GM23338 (cell line): ENCODE results near the gene GKN2. TPM values are rescaled to one million over a fixed set of nuclear protein-coding genes. Genes with fewer than 3 reads are reported as not detected.

ENCODE experiments used
- ATAC-seq: fragments of 200-7000 bp; cut with Tn5 transposase; 3 replicates; pipeline ENCODE4 v1.9.1; 2020
- DNase-seq: peaks from one replicate; pipeline ENCODE4 v3.0.0-alpha.2; 2015; ENCODE audit warnings: low spot score
- H2AFZ ChIP-seq: fragments of 200-600 bp; sonication (generic); 2 replicates; pipeline ENCODE4 v1.8.0; 2016; ENCODE audit warnings: antibody characterized with exemption, mild to moderate bottlenecking, moderate library complexity
- H3F3A ChIP-seq: fragments of 200-600 bp; sonication (generic); replicated peaks from 2 replicates; pipeline ENCODE4 v1.8.0; 2017; ENCODE audit warnings: antibody characterized with exemption, mixed run types, low read depth
- H3K27ac ChIP-seq: fragments of 200-600 bp; sonication (generic); 2 replicates; pipeline ENCODE4 v1.6.1; 2016; ENCODE audit warnings: low read depth
- H3K27me3 ChIP-seq: fragments of 200-600 bp; sonication (generic); 2 replicates; pipeline ENCODE4 v1.8.0; 2016; ENCODE audit warnings: mild to moderate bottlenecking, mixed run types, moderate library complexity; ENCODE audit not compliant: insufficient read depth
- H3K36me3 ChIP-seq: fragments of 200-600 bp; sonication (generic); 2 replicates; pipeline ENCODE4 v1.8.0; 2016; ENCODE audit warnings: mild to moderate bottlenecking; ENCODE audit not compliant: insufficient read depth
- H3K4me1 ChIP-seq: fragments of 200-600 bp; sonication (generic); 2 replicates; pipeline ENCODE4 v1.8.0; 2016; ENCODE audit warnings: mild to moderate bottlenecking, moderate library complexity; ENCODE audit not compliant: insufficient read depth
- H3K4me2 ChIP-seq: fragments of 200-600 bp; sonication (generic); 2 replicates; pipeline ENCODE4 v1.7.1; 2017; ENCODE audit warnings: mixed run types
- H3K4me3 ChIP-seq: fragments of 200-600 bp; sonication (generic); 2 replicates; pipeline ENCODE4 v1.6.1; 2016; ENCODE audit warnings: mixed run types
- H3K79me2 ChIP-seq: fragments of 200-600 bp; sonication (generic); replicated peaks from 2 replicates; pipeline ENCODE4 v1.8.0; 2017; ENCODE audit warnings: mild to moderate bottlenecking; ENCODE audit not compliant: insufficient read depth
- H3K9me2 ChIP-seq: fragments of 200-600 bp; sonication (generic); 2 replicates; pipeline ENCODE4 v1.8.0; 2017; ENCODE audit not compliant: insufficient read depth
- H4K20me1 ChIP-seq: fragments of 200-600 bp; sonication (generic); replicated peaks from 2 replicates; pipeline ENCODE4 v1.8.0; 2017; ENCODE audit warnings: mild to moderate bottlenecking; ENCODE audit not compliant: insufficient read depth
- H3K27ac Mint-ChIP-seq: 2 replicates; pipeline ENCODE4 v1.8.0; 2020; ENCODE audit warnings: inconsistent platforms, mild to moderate bottlenecking, moderate library complexity, mixed read lengths
- H3K27me3 Mint-ChIP-seq: 3 replicates; pipeline ENCODE4 v1.8.0; 2022; ENCODE audit warnings: low read depth, mild to moderate bottlenecking, moderate library complexity, mixed read lengths, inconsistent platforms; ENCODE audit not compliant: insufficient read depth, poor library complexity
- H3K36me3 Mint-ChIP-seq: 3 replicates; pipeline ENCODE4 v1.8.0; 2021; ENCODE audit warnings: low read depth, mild to moderate bottlenecking, inconsistent platforms, moderate library complexity, mixed read lengths
- H3K4me1 Mint-ChIP-seq: 3 replicates; pipeline ENCODE4 v1.8.0; 2020; ENCODE audit warnings: mild to moderate bottlenecking, inconsistent platforms, mixed read lengths
- H3K4me3 Mint-ChIP-seq: 3 replicates; pipeline ENCODE4 v1.8.0; 2021; ENCODE audit warnings: moderate library complexity, mild to moderate bottlenecking, inconsistent platforms, mixed read lengths
- H3K9me3 Mint-ChIP-seq: 3 replicates; pipeline ENCODE4 v1.8.0; 2020; ENCODE audit warnings: moderate library complexity, mild to moderate bottlenecking, inconsistent platforms, mixed read lengths
- CREB1 ChIP-seq: fragments of 250-450 bp; sonication (Bioruptor Pico); IDR thresholded peaks from 2 replicates; pipeline ENCODE4 v1.5.0; 2020; ENCODE audit warnings: low read depth, mild to moderate bottlenecking, moderate library complexity
- CTCF ChIP-seq, 2 experiments: fragments of 200-600 bp in 1 of 2; sonication (generic) in 1 of 2; conservative IDR thresholded peaks; 2 replicates each; pipeline versions ENCODE4 v1.5.1 to v1.6.1; 2016 to 2017; ENCODE audit warnings: antibody characterized with exemption in 2 of 2, low read depth in 2 of 2, mild to moderate bottlenecking in 2 of 2, moderate library complexity in 1 of 2
- ETS1 ChIP-seq: IDR thresholded peaks from 2 replicates; pipeline ENCODE4 v1.6.1; 2016; ENCODE audit warnings: antibody characterized with exemption
- EZH2 ChIP-seq: fragments of 200-600 bp; sonication (generic); IDR thresholded peaks from one replicate; pipeline ENCODE4 v1.8.0; 2017; ENCODE audit warnings: antibody characterized with exemption, mild to moderate bottlenecking, low read depth; ENCODE audit not compliant: unreplicated experiment
- EZH2phosphoT487 ChIP-seq: fragments of 200-600 bp; sonication (generic); IDR thresholded peaks from one replicate; pipeline ENCODE4 v1.8.1; 2018; ENCODE audit warnings: antibody characterized with exemption; ENCODE audit not compliant: unreplicated experiment
- JUNB ChIP-seq: IDR thresholded peaks from one replicate; pipeline ENCODE4 v1.6.1; 2016; ENCODE audit warnings: antibody characterized with exemption; ENCODE audit not compliant: unreplicated experiment
- NANOG ChIP-seq: IDR thresholded peaks from 2 replicates; pipeline ENCODE4 v1.6.1; 2016; ENCODE audit warnings: antibody characterized with exemption, borderline replicate concordance
- POLR2AphosphoS5 ChIP-seq: IDR thresholded peaks from 2 replicates; pipeline ENCODE4 v1.6.1; 2016; ENCODE audit warnings: antibody characterized with exemption, low read depth
- STAT1 ChIP-seq: IDR thresholded peaks from one replicate; pipeline ENCODE4 v1.6.1; 2016; ENCODE audit warnings: antibody characterized with exemption; ENCODE audit not compliant: unreplicated experiment
- ZNF114 ChIP-seq: fragments of 250-450 bp; sonication (Bioruptor Pico); IDR thresholded peaks from 2 replicates; pipeline ENCODE4 v1.5.0; 2020; ENCODE audit warnings: mild to moderate bottlenecking, moderate library complexity
- ZNF331 ChIP-seq: fragments of 250-450 bp; sonication (Bioruptor Pico); IDR thresholded peaks from 2 replicates; pipeline ENCODE4 v1.5.0; 2020; ENCODE audit warnings: low read depth, mild to moderate bottlenecking, moderate library complexity
- ZNF462 ChIP-seq: fragments of 250-450 bp; sonication (Bioruptor Pico); IDR thresholded peaks from 2 replicates; pipeline ENCODE4 v1.5.0; 2020; ENCODE audit warnings: mild to moderate bottlenecking, moderate library complexity
- polyA plus RNA-seq: library from polyadenylated mRNA; unstranded; fragments of >200 nt; fragmentation: Nextera tagmentation; extraction: Ambion mirVana; gene quantifications from 2 replicates; pipeline ENCODE4 v1.2.1, GENCODE V29; 2016
- total RNA-seq: library from RNA; depleted of rRNA; stranded (reverse); fragments of >200 nt; shearing (Covaris generic); gene quantifications from 2 replicates; pipeline ENCODE4 v1.2.3, GENCODE V29; 2014
- TF ChIP-seq, protein P1 (sequence below): IDR thresholded peaks from one replicate; pipeline ENCODE4 v1.6.1; 2018; ENCODE audit warnings: antibody characterized with exemption; ENCODE audit not compliant: unreplicated experiment

GKN2 gene
- total and polyA plus RNA-seq, 2 experiments from 2014 or later, result not detected

GRCh38 chr2:68959001-68959400, 6.3 kb upstream of the GKN2 start:
- H3K36me3 Mint-ChIP-seq, result no peaks in the 10 kb centered on the region

More at GRCh38 chr2:68959001-68959400, 6.3 kb upstream of the GKN2 start:
- Histone ChIP-seq H3F3A (no peaks in the 10 kb centered on the region), H4K20me1 (no peaks in the 10 kb centered on the region), H3K9me2 (no peaks in the 10 kb centered on the region), H2AFZ (no peak overlapping the region), H3K4me2 (no peak overlapping the region), H3K27me3 (no peaks in the 10 kb centered on the region), H3K27ac (no peak overlapping the region), H3K79me2 (no peaks in the 10 kb centered on the region), H3K36me3 (no peaks in the 10 kb centered on the region), H3K4me1 (no peaks in the 10 kb centered on the region), H3K4me3 (no peak overlapping the region)
- H3K27me3 Mint-ChIP-seq, result no peaks in the 10 kb centered on the region
- H3K9me3 Mint-ChIP-seq, result no peaks in the 10 kb centered on the region
- DNase-seq, result no peak
- TF ChIP-seq, protein P1, sequence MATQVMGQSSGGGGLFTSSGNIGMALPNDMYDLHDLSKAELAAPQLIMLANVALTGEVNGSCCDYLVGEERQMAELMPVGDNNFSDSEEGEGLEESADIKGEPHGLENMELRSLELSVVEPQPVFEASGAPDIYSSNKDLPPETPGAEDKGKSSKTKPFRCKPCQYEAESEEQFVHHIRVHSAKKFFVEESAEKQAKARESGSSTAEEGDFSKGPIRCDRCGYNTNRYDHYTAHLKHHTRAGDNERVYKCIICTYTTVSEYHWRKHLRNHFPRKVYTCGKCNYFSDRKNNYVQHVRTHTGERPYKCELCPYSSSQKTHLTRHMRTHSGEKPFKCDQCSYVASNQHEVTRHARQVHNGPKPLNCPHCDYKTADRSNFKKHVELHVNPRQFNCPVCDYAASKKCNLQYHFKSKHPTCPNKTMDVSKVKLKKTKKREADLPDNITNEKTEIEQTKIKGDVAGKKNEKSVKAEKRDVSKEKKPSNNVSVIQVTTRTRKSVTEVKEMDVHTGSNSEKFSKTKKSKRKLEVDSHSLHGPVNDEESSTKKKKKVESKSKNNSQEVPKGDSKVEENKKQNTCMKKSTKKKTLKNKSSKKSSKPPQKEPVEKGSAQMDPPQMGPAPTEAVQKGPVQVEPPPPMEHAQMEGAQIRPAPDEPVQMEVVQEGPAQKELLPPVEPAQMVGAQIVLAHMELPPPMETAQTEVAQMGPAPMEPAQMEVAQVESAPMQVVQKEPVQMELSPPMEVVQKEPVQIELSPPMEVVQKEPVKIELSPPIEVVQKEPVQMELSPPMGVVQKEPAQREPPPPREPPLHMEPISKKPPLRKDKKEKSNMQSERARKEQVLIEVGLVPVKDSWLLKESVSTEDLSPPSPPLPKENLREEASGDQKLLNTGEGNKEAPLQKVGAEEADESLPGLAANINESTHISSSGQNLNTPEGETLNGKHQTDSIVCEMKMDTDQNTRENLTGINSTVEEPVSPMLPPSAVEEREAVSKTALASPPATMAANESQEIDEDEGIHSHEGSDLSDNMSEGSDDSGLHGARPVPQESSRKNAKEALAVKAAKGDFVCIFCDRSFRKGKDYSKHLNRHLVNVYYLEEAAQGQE, result no peak
- TF ChIP-seq CTCF (conservative IDR thresholded peaks at IDR 0.05; ENCODE audit: low read depth in 2 of 2) (no peak), STAT1 (no peak), ZNF114 (CRISPR knock-in tag) (no peak), POLR2AphosphoS5 (no peak), ZNF462 (no peak), JUNB (no peak), ETS1 (no peak), NANOG (no peak), EZH2 (no peak), ZNF331 (CRISPR knock-in tag) (no peak), EZH2phosphoT487 (no peak), CREB1 (CRISPR knock-in tag) (no peak)
- H3K27ac Mint-ChIP-seq, result no peak overlapping the region
- no peaks in the 10 kb centered on the region for H3K4me1 Mint-ChIP-seq
- no peak overlapping the region for H3K4me3 Mint-ChIP-seq
- ATAC-seq, result no peak
